Stomach (tissue), 9 donors: Measurements from ENCODE around the gene COL4A1. TPM values are rescaled to one million over a fixed set of nuclear protein-coding genes. Genes with fewer than 3 reads are reported as not detected.

Experiments used
- DNase-seq, 2 donors: peaks; one replicate each; pipeline versions ENCODE4 v3.0.0 to v3.0.0-alpha.2; 2013 to 2019
- H3K27ac ChIP-seq, 5 donors: fragments of 200-600 bp in 4 of 5; sonication (generic) in 4 of 5; one replicate each; pipeline ENCODE4 v1.5.1; 2013 to 2019; ENCODE audit warnings: mild to moderate bottlenecking in 1 of 5, moderate library complexity in 1 of 5
- H3K27me3 ChIP-seq, 3 donors: fragments of 200-600 bp; sonication (generic); one replicate each; pipeline ENCODE4 v1.5.1; 2017 to 2019; ENCODE audit warnings: mixed run types in 1 of 3
- H3K36me3 ChIP-seq, 4 donors: fragments of 200-600 bp; sonication (generic); 1 replicate in 3 of 4; 2 replicates in 1 of 4; pipeline ENCODE4 v1.5.1; 2016 to 2019
- H3K4me1 ChIP-seq, 4 donors: fragments of 200-600 bp; sonication (generic); one replicate each; pipeline ENCODE4 v1.5.1; 2016 to 2019
- H3K4me3 ChIP-seq, 4 donors: fragments of 200-600 bp; sonication (generic) in 3 of 4; one replicate each; pipeline ENCODE4 v1.5.1; 2016 to 2019; ENCODE audit warnings: mild to moderate bottlenecking in 1 of 4
- H3K9me3 ChIP-seq, 4 donors: fragments of 200-600 bp; sonication (generic); one replicate each; pipeline ENCODE4 v1.5.1; 2016 to 2019
- CTCF ChIP-seq, 7 experiments: fragments of 450-650 bp in 4 of 7; fragments of 200-600 bp in 3 of 7; sonication (generic) in 3 of 7; IDR thresholded peaks; one replicate each; pipeline ENCODE4 v1.5.1; 2016 to 2019; ENCODE audit warnings: antibody characterized with exemption in 7 of 7, control low read depth in 2 of 7, mild to moderate bottlenecking in 1 of 7
- EP300 ChIP-seq: sonication (generic); formaldehyde crosslinking; IDR thresholded peaks from one replicate; pipeline ENCODE4 v1.6.1; 2017; ENCODE audit warnings: antibody characterized with exemption
- POLR2A ChIP-seq, 4 donors: fragments of 450-650 bp; IDR thresholded peaks; one replicate each; pipeline ENCODE4 v1.6.1; 2016; ENCODE audit warnings: antibody characterized with exemption in 4 of 4, control low read depth in 2 of 4, mild to moderate bottlenecking in 1 of 4, moderate library complexity in 1 of 4
- POLR2AphosphoS5 ChIP-seq, 3 donors: sonication (generic); formaldehyde crosslinking; IDR thresholded peaks; one replicate each; pipeline ENCODE4 v1.6.1; 2016; ENCODE audit warnings: antibody characterized with exemption in 3 of 3
- WGBS, 5 donors: extraction: QIAGEN DNeasy Blood & Tissue Kit in 3 of 5; methylation state at CpG; one replicate each; pipeline versions ENCODE4 v1.1.5 to v1.1.7; 2013 to 2018; 5-methylcytosine and 5-hydroxymethylcytosine counted together
- intact Hi-C: fragments of 100-400 bp; cut with DNase I; formaldehyde crosslinking; loops from one replicate; pipeline ENCODE4 v1.15.1; 2023; ENCODE audit warnings: low total_unique reads
- polyA plus RNA-seq, 3 donors: library from polyadenylated mRNA; stranded (reverse); fragments of 200-250 nt; gene quantifications; one replicate each; pipeline ENCODE4 v1.2.3, GENCODE V29; 2013
- total RNA-seq, 5 donors: library from RNA; depleted of rRNA; stranded (reverse); fragments of >200 nt; gene quantifications; one replicate each; pipeline versions ENCODE4 v1.1.0 to v1.2.3, GENCODE V29; 2014 to 2016
- donor health status: healthy with polysubstance abuse.
- donor health status: Bipolar disorder and iron deficiency.
- donor health status: healthy.

Gene COL4A1
- total and polyA plus RNA-seq, 8 donors, result 18.8 to 798 (median 133) TPM

- 67 to 84% (median 73%) methylated on average over 5 to 7 of the region's 7 CpGs for WGBS, 5 donors
- Histone ChIP-seq H3K4me3 (no peak overlapping the region), H3K27me3 (no peaks in the 10 kb centered on the region), H3K27ac (no peak overlapping the region), H3K9me3 (no peaks in the 10 kb centered on the region), H3K36me3 (peaks cover 6 to 92% (median 73%) of the 10 kb centered on the region in 4 donors), H3K4me1 (peaks cover 0 to 21% (median 8%) of the 10 kb centered on the region in 4 donors)
- DNase-seq, result no peak
- intact Hi-C loops, result no loop called here
- no peak for TF ChIP-seq POLR2AphosphoS5 (IDR thresholded peaks at IDR 0.05)
- TF ChIP-seq CTCF (IDR thresholded peaks at IDR 0.05), result no peak
- no peak for TF ChIP-seq POLR2A (IDR thresholded peaks at IDR 0.05)
- TF ChIP-seq EP300, result no peak
These were observed 152.5 kb downstream of the COL4A1 start for GRCh38 chr13:110154410-110154933.

- Histone ChIP-seq H3K27ac (no peak overlapping the region), H3K4me1 (peaks cover 0 to 12% (median 0%) of the 10 kb centered on the region in 4 donors), H3K36me3 (peaks cover 6 to 93% (median 78%) of the 10 kb centered on the region in 4 donors), H3K27me3 (no peaks in the 10 kb centered on the region), H3K4me3 (no peak overlapping the region), H3K9me3 (no peaks in the 10 kb centered on the region)
- DNase-seq, result no peak
- no peak for TF ChIP-seq EP300
- TF ChIP-seq CTCF (IDR thresholded peaks at IDR 0.05), result no peak
- TF ChIP-seq POLR2A (IDR thresholded peaks at IDR 0.05), result no peak
- no peak for TF ChIP-seq POLR2AphosphoS5 (IDR thresholded peaks at IDR 0.05)
- intact Hi-C loops, result no loop called here
- WGBS, 5 donors, result 81 to 94% (median 92%) methylated on average over 17 of the region's 17 CpGs
These were observed 154.6 kb downstream of the COL4A1 start for GRCh38 chr13:110152351-110152750.

- Histone ChIP-seq H3K4me1 (peaks cover 0 to 4% (median 0%) of the 10 kb centered on the region in 4 donors), H3K27me3 (no peaks in the 10 kb centered on the region), H3K36me3 (peaks cover 6 to 93% (median 78%) of the 10 kb centered on the region in 4 donors), H3K9me3 (no peaks in the 10 kb centered on the region), H3K27ac (no peak overlapping the region), H3K4me3 (no peak overlapping the region)
- TF ChIP-seq POLR2A (IDR thresholded peaks at IDR 0.05), result no peak
- no peak for TF ChIP-seq EP300
- no peak for TF ChIP-seq POLR2AphosphoS5 (IDR thresholded peaks at IDR 0.05)
- TF ChIP-seq CTCF (IDR thresholded peaks at IDR 0.05), result no peak
- 84 to 94% (median 93%) methylated on average over 12 of the region's 12 CpGs for WGBS, 5 donors
- DNase-seq, result no peak
- intact Hi-C loops, result no loop called here
These were observed 155.5 kb downstream of the COL4A1 start for GRCh38 chr13:110151462-110151861.

GRCh38 chr13:110150384-110151101 is 156.4 kb downstream of the COL4A1 start:
- Histone ChIP-seq H3K9me3 (no peaks in the 10 kb centered on the region), H3K4me1 (no peaks in the 10 kb centered on the region), H3K27ac (peak overlapping the region in 1 of 5 donors; percentile 36), H3K4me3 (no peak overlapping the region), H3K27me3 (no peaks in the 10 kb centered on the region), H3K36me3 (peaks cover 6 to 91% (median 77%) of the 10 kb centered on the region in 4 donors)
- 84 to 91% (median 88%) methylated on average over 15 of the region's 15 CpGs for WGBS, 5 donors
- intact Hi-C loops, result no loop called here
- DNase-seq, result no peak
- no peak for TF ChIP-seq POLR2A (IDR thresholded peaks at IDR 0.05)
- no peak for TF ChIP-seq EP300
- no peak for TF ChIP-seq CTCF (IDR thresholded peaks at IDR 0.05)
- TF ChIP-seq POLR2AphosphoS5 (IDR thresholded peaks at IDR 0.05), result no peak
